Kidney glomerular epithelial cell (primary cell): Measurements from ENCODE around the gene CHKA.

Experiments
- DNase-seq: peaks from one replicate; lab custom pipeline; 2025; lab: John Stamatoyannopoulos, UW

Gene CHKA

DNA sequence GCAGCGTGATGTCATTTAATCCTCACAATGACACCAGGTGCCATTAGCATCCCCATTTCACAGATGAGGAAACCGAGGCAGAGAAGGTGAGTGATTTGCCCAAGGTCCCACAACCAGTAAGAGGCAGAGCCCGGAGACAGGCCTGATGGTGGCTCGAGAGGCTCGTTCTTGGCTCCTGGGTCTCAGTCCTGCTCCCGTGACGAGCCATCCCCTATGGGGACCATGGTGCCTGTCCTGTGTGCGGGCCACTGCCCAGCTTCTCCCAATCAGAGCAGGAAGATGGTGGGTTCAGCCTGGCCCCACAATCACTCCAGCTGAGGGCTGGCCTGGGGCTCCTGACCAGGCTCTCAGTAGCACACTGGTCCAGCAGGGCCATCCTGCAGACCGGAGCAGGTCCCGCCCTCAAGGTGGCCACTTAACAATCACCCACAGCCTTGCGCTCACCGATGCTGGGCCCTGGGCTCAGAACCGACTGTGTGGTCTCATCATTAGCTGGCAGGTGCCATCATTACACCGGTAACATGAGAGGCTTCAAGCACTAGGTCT is 107.5 kb downstream of the CHKA start:
- no peak for DNase-seq

DNA sequence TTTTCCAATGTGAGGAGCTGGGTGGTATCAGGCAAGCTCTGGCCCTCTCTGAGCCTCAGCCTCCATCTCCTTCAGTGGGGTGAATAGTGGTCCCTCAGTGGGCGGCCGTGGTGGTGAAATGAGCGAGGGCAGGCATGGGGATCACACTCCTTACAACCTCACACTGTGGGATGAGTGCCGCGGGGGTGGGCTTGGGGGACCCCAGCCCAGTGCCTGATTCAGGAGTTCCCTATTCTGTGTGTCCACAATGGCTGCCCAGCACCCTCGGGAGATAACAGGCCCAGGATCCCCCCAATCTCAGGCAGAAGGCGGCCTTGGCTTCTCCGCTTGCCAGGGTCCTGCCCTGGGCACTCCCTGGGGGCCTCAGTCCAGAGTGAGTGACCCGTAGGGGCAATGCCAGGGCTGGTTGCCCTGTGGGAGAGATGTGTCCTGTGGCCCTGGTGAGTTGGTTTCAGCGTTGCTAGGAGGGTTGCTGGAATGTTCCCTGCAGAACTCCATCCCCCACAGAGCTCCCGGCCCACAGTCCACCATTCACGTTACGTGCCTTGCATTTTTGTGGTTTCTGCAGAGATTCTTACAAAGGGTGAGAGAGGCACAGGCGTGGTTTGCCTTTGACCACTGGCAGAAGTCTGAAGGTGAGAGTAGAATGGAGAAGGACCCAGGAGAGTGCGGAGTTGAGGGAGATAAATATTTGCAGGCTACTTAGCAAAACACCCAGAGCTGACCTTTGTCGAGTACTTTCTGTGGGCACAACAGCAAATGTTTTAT is 108.2 kb downstream of the CHKA start:
- peak; percentile 99 for DNase-seq

DNA sequence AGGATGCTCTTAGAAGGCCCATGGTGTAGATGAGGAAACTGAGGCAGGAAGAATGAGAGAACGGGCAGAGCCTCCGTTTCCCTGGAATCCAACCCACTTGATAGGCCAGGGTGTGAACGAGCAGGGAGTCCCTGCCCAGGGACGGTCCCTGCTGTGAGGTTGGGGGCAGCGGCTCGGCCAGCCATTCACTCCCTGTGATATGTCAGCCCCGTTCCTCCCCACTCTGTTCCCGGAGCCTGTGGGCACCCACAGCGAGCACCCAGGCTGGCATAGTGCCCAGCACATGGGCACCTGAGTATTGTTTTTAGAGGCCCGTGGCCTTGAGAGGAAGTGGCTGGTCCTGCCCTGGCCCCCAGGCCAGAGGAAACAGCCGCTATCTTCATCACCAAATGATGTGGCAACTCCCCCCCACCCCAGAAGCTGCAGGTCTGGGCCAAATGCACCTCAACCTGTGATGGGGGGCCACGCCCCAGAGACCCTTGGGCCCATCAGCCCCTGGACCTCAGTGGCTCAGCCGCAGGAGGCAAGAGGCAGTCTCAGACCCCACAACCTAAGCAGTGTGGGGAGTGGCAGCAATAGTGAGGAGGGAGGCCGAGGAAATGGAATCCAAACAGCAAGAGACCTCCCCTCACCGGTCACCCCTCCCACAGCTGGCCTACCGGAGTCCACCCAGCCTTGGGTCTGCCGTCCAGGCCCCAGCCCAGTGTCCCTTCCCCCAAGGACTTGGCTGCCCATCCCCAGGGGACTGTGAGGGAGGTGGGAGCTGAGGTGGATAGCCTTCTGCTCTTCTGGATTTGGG is 108.9 kb downstream of the CHKA start:
- no peak for DNase-seq

GRCh38 chr11:68011051-68011943 is 109.9 kb downstream of the CHKA start:
- DNase-seq: no peak

DNA sequence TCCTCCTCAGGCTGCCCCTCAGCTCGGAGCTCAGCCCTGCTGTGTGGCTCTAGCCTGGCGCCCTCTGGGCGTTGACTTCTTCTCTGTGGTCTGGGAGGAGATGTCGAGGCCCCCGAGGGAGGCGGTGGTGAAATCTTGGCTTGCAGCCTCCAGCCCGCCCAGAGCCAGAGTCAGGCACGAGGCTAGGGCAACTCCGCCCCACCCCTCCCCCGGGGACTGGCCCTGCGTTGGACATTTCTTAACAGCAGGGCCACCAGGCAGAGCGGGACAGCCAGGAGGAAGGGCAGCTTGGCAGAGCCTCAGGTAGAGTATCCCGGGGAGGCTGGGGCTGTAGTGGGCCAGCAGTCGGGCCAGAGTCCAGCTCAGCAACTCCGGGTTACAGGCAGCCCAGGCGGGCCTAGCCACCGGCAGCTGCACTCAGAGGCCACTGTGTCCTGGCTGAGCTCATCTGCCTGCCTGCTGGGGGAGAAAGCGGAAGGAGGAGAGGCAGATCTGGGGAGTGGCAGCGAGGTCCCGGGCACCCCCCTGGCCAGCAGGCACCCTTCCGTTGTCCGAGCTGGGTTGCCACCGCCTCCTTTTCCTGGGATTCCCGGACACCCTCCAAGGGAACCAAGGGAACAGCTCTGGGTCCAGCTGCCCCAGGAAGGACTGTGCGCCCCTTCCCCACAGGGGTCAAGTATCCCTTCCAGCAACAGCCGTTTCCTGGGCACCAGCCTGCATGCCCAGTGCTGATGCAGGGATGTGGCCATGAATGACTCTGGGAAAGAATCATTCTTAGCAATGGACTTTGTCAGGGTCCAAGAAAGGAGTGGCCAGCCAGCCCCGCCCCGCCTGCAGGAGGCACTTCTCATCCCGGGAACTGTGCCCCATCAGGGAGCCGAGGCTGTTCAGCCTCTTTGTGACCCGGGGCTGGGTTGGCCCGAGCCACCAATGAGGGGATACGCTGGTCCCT is 110.8 kb downstream of the CHKA start, which contains the start of gene ALDH3B1:
Gene ALDH3B1 (plus strand): TSS at position 238 of the 952 bp plus-strand sequence. CDS start 4,971 bp downstream, outside the sequence.
- DNase-seq: peak; percentile 74

DNA sequence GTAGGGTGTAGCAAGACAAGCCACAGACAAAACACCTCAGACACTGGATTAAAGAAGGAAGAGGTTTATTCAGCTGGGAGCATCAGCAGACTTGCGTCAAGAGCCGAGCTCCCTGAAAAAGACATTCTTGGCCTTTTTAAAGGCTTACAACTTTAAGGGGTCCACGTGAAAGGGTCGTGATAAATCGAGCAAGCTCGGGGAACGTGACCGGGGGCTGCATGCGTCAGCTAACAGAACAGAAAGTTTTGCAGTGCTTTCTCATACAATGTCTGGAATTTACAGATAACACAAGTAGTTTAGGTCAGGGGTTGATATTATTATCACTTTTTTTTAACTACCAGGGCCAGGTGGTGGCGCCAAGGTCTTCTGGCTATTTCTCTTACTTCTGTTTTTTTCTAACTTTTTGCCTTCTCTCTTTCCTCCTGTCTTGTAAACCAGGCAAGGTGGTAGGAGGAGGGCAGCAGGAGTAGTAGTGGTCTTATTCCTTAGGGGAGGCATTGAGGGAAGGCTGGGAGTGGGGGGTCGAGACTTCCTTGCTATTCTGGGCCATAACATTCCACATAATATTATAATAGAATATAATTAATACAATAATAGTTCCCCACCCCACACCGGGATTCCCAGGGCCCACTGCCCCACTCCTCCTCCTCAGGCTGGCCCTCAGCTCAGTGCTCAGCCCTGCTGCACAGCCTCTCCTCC is 111.6 kb downstream of the CHKA start:
- peak; percentile 55 for DNase-seq

DNA sequence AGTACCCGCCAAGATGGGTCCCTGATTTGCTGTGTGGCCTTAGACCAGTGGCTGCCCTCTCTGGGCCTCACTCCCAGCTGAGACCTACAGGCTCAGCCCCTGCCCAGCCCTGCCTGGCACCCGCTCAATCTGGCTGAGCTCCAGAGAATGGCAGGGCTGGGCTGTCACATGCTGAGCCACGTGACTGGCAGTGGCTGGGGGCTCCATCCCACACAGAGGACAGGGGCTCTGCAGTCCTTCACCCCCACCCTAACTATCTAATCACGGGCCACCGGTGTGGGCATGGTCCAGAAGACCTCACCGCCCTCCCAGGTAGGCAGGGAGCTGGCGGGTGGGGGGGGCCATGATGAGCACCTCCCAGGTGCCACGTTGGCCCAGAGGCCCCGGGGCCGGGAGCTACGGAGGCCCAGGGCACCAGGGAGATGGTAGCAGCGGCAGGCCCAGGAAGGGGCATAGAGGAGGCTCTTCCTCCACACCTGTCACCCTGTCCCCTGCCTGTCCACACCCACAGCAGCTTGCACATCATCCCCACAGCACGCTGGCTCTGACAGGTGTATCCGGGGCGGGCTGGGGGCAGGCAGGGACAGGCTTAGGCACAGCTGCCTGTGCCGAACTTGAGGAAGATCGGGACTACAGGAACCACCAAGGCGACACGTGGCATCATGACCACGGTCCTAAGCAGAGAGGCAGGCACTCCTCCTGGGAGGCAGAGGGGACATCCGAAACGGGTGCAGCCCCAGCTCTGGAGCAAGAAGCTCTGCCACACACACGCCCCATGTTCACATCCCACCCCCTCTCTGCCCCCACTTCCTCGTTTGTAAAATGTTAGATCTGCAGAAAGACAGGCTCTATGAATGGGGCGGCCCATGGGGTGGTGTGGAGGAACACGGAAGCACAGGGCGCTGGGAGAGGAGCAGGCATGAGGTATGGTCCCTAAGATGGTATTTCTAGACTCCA is 112.5 kb downstream of the CHKA start:
- DNase-seq: no peak

DNA sequence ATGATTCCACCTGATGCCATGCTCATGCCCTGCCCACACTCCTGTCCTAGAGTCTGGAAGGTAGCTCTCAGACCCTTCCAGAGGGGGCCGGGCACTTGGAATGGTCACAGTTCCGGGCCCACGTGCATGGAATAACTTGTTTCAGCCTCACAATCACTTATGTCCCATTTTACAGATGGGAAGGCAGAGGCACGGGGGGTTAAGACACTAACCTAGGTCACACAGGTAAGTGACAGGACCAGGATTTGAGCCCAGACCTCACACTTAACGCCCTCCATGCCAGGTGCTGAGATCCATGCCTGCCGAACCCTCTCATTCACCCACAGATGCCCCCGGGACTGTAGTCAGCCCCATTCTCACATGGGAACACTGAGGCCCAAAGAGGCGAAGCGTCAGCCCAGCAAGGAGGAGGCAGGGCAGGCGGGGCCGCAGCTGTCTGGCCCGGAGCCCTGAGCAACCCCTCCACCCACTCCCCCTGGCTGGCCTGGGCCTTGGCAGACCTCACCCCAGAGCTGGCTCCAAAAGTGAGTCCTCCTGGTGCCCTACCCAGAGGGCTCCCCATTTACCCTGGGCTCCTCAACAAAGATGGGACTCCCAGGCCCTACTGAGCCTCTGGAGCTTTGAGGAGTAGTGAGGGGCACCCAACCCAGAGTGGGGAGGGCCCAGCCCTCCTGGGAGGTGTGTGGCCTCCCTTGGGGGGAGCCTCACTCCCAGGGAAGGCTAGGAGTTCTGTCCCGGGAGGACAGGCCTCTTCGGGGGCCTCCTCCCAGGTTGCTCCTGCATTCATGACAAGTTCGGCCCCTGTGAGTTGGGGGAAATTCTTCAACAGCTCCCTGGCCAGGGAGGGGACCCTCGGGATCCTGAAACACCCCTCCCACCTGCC is 113.4 kb downstream of the CHKA start:
- DNase-seq: no peak

DNA sequence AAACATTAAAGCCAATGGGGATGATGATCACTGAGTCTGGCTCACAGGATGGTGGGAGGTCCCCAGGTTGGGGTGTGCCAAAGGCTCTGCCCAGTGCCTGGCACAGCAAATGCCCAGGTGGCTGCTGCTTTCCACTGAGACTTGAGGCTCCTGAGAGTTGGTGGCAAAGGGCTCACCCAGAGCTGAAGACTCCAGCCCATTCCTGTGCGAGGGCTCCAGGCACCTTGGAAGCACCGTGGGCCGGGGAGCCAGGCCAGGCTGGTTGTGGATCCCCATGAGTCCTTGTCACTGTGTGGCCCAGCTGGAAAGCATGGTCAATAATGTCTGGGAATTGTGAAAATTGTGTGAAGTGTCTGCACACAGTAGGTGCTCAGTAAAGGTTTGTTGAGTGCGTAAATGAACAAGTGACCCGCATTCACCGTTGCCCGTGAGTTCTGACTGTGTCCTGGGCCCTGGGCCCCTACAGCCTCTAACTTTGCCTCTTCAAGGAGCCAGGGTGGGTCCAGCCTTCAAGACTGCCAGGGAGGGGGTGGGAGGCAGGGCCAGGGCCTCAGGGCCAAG is 114.5 kb downstream of the CHKA start:
- DNase-seq: no peak

- DNase-seq: no peak
Observed at GRCh38 chr11:68004551-68005335, 116.4 kb downstream of the CHKA start.

DNA sequence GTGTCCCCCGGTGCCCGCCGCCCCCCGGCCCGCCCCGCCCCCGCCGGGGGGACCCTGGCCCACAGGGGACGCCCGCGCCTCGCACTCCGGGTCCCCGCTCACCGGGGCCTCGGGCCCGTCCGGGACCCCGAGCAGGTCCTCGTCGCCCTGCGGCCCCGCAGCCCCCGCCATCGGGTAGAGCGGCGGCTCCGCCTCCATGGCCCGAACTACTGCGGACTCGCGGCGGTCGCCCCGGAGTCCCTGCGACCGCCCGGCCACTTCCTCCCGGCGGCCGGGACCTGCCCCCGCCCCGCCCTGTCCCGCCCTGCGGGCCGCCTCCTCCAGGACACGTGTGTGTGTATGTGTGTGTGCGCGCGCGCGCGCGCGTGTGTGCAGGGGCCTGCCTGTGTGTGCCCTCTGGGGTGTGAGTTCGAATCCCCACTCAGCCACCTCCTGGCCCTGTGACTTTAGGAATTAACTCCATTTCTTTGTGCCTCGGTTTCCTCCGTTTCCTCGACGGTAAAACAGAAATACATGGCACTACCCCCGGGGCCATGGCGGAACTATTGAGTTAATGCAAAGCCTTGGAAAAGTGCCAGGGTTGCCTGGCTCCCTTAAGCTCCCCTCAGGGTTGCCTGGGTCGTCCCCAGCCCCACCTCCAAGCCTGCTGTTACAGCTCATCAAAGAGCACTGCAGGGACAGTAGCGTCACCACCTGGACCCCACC is 117.2 kb downstream of the CHKA start, which contains the start of gene UNC93B1:
Gene UNC93B1 (minus strand): TSS at position 252 of the 705 bp plus-strand sequence. CDS start 54 bp downstream, at position 198.
- DNase-seq: peak; percentile 70

GRCh38 chr11:68002938-68003845 is 118.0 kb downstream of the CHKA start:
- DNase-seq: no peak
